B cell (primary cell): ENCODE measurements around the gene STX10. TPM values are rescaled to one million over a fixed set of nuclear protein-coding genes. Genes with fewer than 3 reads are reported as not detected.

Experiments
- ATAC-seq: fragments of 200-7000 bp; cut with Tn5 transposase; one replicate; pipeline ENCODE4 v1.10.0; 2021; ENCODE audit warnings: low read depth, mild to moderate bottlenecking, moderate number of reproducible peaks, moderate library complexity
- CTCF ChIA-PET: fragments of 350-600 bp; sonication (Branson Sonifier 250); formaldehyde crosslinking; loops from one replicate; lab custom pipeline; 2021; ENCODE audit warnings: antibody characterized with exemption, inconsistent platforms; lab: Charles Lee
- POLR2A ChIA-PET: fragments of 350-600 bp; sonication (Branson Sonifier 250); formaldehyde crosslinking; loops from one replicate; lab custom pipeline; 2021; ENCODE audit warnings: antibody characterized with exemption; lab: Charles Lee
- DNase-seq: peaks from one replicate; pipeline ENCODE4 v3.0.0; 2013
- H2AFZ ChIP-seq: 2 replicates; pipeline ENCODE4 v1.6.1; 2012; ENCODE audit warnings: mild to moderate bottlenecking, low read depth, low read length; ENCODE audit not compliant: insufficient read depth, poor library complexity, severe bottlenecking
- H3K27ac ChIP-seq, 2 donors: 1 replicate in 1 of 2; 2 replicates in 1 of 2; pipeline ENCODE4 v1.5.1; 2012 to 2013; ENCODE audit warnings: low read length in 2 of 2, mild to moderate bottlenecking in 2 of 2, moderate library complexity in 1 of 2
- H3K27me3 ChIP-seq, 4 experiments: fragments of 200-600 bp in 1 of 4; sonication (generic) in 1 of 4; replicated peaks in 1 of 4; 1 replicate in 2 of 4; 2 replicates in 2 of 4; pipeline versions ENCODE4 v1.6.1 to v1.7.0; 2013 to 2016; ENCODE audit warnings: low read length in 3 of 4, mild to moderate bottlenecking in 2 of 4, mixed read lengths in 1 of 4, moderate library complexity in 1 of 4; ENCODE audit not compliant: insufficient read depth in 4 of 4, control insufficient read depth in 3 of 4; ENCODE audit errors: control extremely low read depth in 1 of 4
- H3K36me3 ChIP-seq, 2 experiments: replicated peaks in 1 of 2; 1 replicate in 1 of 2; 2 replicates in 1 of 2; pipeline versions ENCODE4 v1.6.1 to v1.7.1; 2013; ENCODE audit warnings: low read length in 1 of 2; ENCODE audit not compliant: insufficient read depth in 2 of 2, control insufficient read depth in 1 of 2; ENCODE audit errors: control extremely low read depth in 1 of 2, extremely low read depth in 1 of 2
- H3K4me1 ChIP-seq, 2 donors: fragments of 200-600 bp in 1 of 2; sonication (generic) in 1 of 2; 1 replicate in 1 of 2; 2 replicates in 1 of 2; pipeline versions ENCODE4 v1.5.1 to v1.6.1; 2013 to 2017; ENCODE audit warnings: low read length in 2 of 2; ENCODE audit not compliant: control insufficient read depth in 2 of 2, insufficient read depth in 2 of 2
- H3K4me2 ChIP-seq: replicated peaks from 2 replicates; pipeline ENCODE3; 2012; ENCODE audit warnings: mild to moderate bottlenecking, low read depth, low read length; ENCODE audit not compliant: poor library complexity, severe bottlenecking
- H3K4me3 ChIP-seq, 5 experiments: fragments of 200-600 bp in 1 of 5; sonication (generic) in 1 of 5; 1 replicate in 3 of 5; 2 replicates in 2 of 5; pipeline versions ENCODE4 v1.5.1 to v1.7.0; 2011 to 2016; ENCODE audit warnings: low read length in 4 of 5, mild to moderate bottlenecking in 4 of 5, low read depth in 2 of 5, control low read depth in 1 of 5, moderate library complexity in 1 of 5; ENCODE audit not compliant: insufficient read depth in 1 of 5; ENCODE audit errors: control extremely low read depth in 1 of 5, extremely low read depth in 1 of 5
- H3K79me2 ChIP-seq: fragments of 200-600 bp; sonication (generic); one replicate; pipeline ENCODE4 v1.6.0; 2016; ENCODE audit warnings: low read length; ENCODE audit not compliant: control insufficient read depth, insufficient read depth
- H3K9ac ChIP-seq: fragments of 200-600 bp; sonication (generic); 2 replicates; pipeline ENCODE4 v1.6.1; 2017; ENCODE audit warnings: mild to moderate bottlenecking, low read length, moderate library complexity
- H3K9me3 ChIP-seq, 3 donors: one replicate each; pipeline versions ENCODE4 v1.6.1 to v1.7.1; 2013; ENCODE audit warnings: low read length in 2 of 3; ENCODE audit not compliant: control insufficient read depth in 2 of 3, insufficient read depth in 1 of 3; ENCODE audit errors: control extremely low read depth in 1 of 3
- H4K20me1 ChIP-seq: 2 replicates; pipeline ENCODE4 v1.6.0; 2012; ENCODE audit warnings: mild to moderate bottlenecking, low read length; ENCODE audit not compliant: insufficient read depth, control insufficient read depth, poor library complexity, severe bottlenecking
- H3K27ac Mint-ChIP-seq: one replicate; pipeline ENCODE4 v1.8.0; 2021; ENCODE audit warnings: mixed read lengths
- H3K27me3 Mint-ChIP-seq: one replicate; pipeline ENCODE4 v1.8.0; 2021; ENCODE audit warnings: mixed read lengths
- H3K4me1 Mint-ChIP-seq: one replicate; pipeline ENCODE4 v1.8.0; 2021; ENCODE audit warnings: mixed read lengths
- H3K4me3 Mint-ChIP-seq: one replicate; pipeline ENCODE4 v1.8.0; 2021; ENCODE audit warnings: mixed read lengths
- H3K9me3 Mint-ChIP-seq: one replicate; pipeline ENCODE4 v1.8.0; 2022; ENCODE audit warnings: mixed read lengths; ENCODE audit not compliant: insufficient read depth
- CTCF ChIP-seq: fragments of 200-600 bp; IDR thresholded peaks from one replicate; pipeline ENCODE4 v1.8.0; 2022; ENCODE audit warnings: antibody characterized with exemption, mild to moderate bottlenecking
- EZH2 ChIP-seq: IDR thresholded peaks from 2 replicates; pipeline ENCODE4 v1.6.1; 2012; ENCODE audit warnings: borderline replicate concordance, low read depth, mild to moderate bottlenecking, moderate library complexity, low read length; ENCODE audit not compliant: insufficient read depth, poor library complexity, severe bottlenecking
- WGBS: methylation state at CpG from one replicate; pipeline ENCODE4 v1.1.5; 2013; ENCODE audit warnings: missing lambda C conversion rate; ENCODE audit not compliant: insufficient coverage; 5-methylcytosine and 5-hydroxymethylcytosine counted together
- intact Hi-C: fragments of 100-400 bp; cut with micrococcal nuclease; formaldehyde crosslinking; loops from one replicate; pipeline ENCODE4 v1.10.0; 2022
- polyA plus RNA-seq: library from polyadenylated mRNA; depleted of rRNA; stranded (reverse); fragments of >200 nt; gene quantifications from 2 replicates; pipeline ENCODE4 v1.2.3, GENCODE V29; 2012
- total RNA-seq, 2 donors: library from RNA; stranded (reverse); fragments of 120-200 nt in 1 of 2; gene quantifications; 1 replicate in 1 of 2; 2 replicates in 1 of 2; pipeline versions ENCODE4 v1.2.3 to v1.2.4, GENCODE V29; 2013 to 2022

Gene STX10
- total and polyA plus RNA-seq, 2 donors (not counting 1 experiment from before 2014, with no cell fraction given): 59.0 to 147 TPM

GRCh38 chr19:13095934-13096927, 53.9 kb downstream of the STX10 start:
- peaks cover 0 to 4% (median 0%) of the 10 kb centered on the region in 3 donors for H3K9me3 ChIP-seq
- Mint-ChIP-seq H3K9me3 (no peaks in the 10 kb centered on the region), H3K4me1 (peaks cover 50% of the 10 kb centered on the region), H3K27me3 (no peaks in the 10 kb centered on the region), H3K4me3 (peak overlapping the region; percentile 93), H3K27ac (peak overlapping the region; percentile 93)
- H4K20me1 ChIP-seq: peaks cover 25% of the 10 kb centered on the region
- POLR2A ChIA-PET: interaction anchor here (0.5 to 4.2 kb wide), 17 partner anchors 8 to 708 kb away, joined by 3 to 107 read pairs (median 8); partner anchors contain the start of genes FBXW9, IER2, JUNB and LYL1
- intact Hi-C loops: loop anchor here (1.0 kb wide), 1 partner anchor 8 kb away; no protein-coding TSS in a partner anchor
- H3K27ac ChIP-seq: peak overlapping the region; percentile 73 to 87
- peak overlapping the region; percentile 78 for H3K9ac ChIP-seq
- DNase-seq (peak; percentile 66), ATAC-seq (peak; percentile 7)
- no peaks in the 10 kb centered on the region for H3K27me3 ChIP-seq
- peak overlapping the region; percentile 99 for H3K4me2 ChIP-seq
- peak overlapping the region; percentile 60 for H2AFZ ChIP-seq
- H3K4me1 ChIP-seq: peaks cover 30 to 58% of the 10 kb centered on the region in 2 donors
- TF ChIP-seq CTCF: no peak
- no peak for TF ChIP-seq EZH2
- H3K4me3 ChIP-seq: peak overlapping the region; percentile 81 to 96 (median 92)
- CTCF ChIA-PET: interaction anchor here (0.5 to 8.2 kb wide), 16 partner anchors 9 to 300 kb away, joined by 3 to 285 read pairs (median 8); partner anchors contain the start of genes IER2, NACC1, STX10 and TRMT1
- under 1% methylated on average over 41 of the region's 44 CpGs for WGBS
- peaks cover 3 to 24% of the 10 kb centered on the region in 2 experiments for H3K36me3 ChIP-seq
- H3K79me2 ChIP-seq: peaks cover 35% of the 10 kb centered on the region
